K562 (cell line): Measurements from ENCODE around the gene CSRNP3. TPM values are rescaled to one million over a fixed set of nuclear protein-coding genes. Genes with fewer than 3 reads are reported as not detected.

Source experiments
- ATAC-seq: fragments of 200-7000 bp; cut with Tn5 transposase; 3 replicates; pipeline ENCODE4 v1.9.1; 2020; ENCODE audit warnings: moderate library complexity
- BruUV-seq: library from RNA; stranded (reverse); fragments of 400-500 nt; replicated peaks from 2 replicates; lab custom pipeline; 2021; lab: Mats Ljungman, UMichigan
- CTCF ChIA-PET: fragments of 300-600 bp; formaldehyde crosslinking; extraction: SDS; loops from one replicate; lab custom pipeline; 2021; ENCODE audit warnings: low intra/inter-chr PET ratio; lab: Yijun Ruan, JAX
- POLR2A ChIA-PET: fragments of 300-600, 350-650 bp; sonication (Branson Sonifier 250); formaldehyde crosslinking; extraction: SDS; loops from one replicate; lab custom pipeline; 2021; ENCODE audit warnings: antibody characterized with exemption, inconsistent platforms; lab: Yijun Ruan, JAX
- DNase-seq, 4 experiments: peaks; one replicate each; pipeline versions ENCODE4 v3.0.0 to v3.0.0-alpha.2; 2011 to 2018; ENCODE audit warnings: low spot score in 3 of 4, mixed read lengths in 3 of 4; ENCODE audit errors: extremely low read depth in 1 of 4
- FAIRE-seq: peaks from 2 replicates; lab custom pipeline; 2011; peaks lifted over from hg19 to GRCh38; lab: Jason Lieb, UNC
- H2AFZ ChIP-seq: 2 replicates; pipeline ENCODE4 v1.6.0; 2011; ENCODE audit warnings: low read depth, low read length, control low read depth, inconsistent platforms
- H3K27ac ChIP-seq: fragments of 200-600 bp; 3 replicates; pipeline ENCODE4 v1.8.0; 2011; ENCODE audit warnings: low read depth, mild to moderate bottlenecking, control low read depth, inconsistent platforms, low read length, moderate library complexity, mixed read lengths; ENCODE audit errors: extremely low read depth
- H3K27me3 ChIP-seq, 2 experiments: fragments of 300-600 bp in 1 of 2; 2 replicates in 1 of 2; 3 replicates in 1 of 2; pipeline versions ENCODE4 v1.6.0 to v1.8.0; 2011; ENCODE audit warnings: inconsistent platforms in 2 of 2, low read length in 2 of 2, mild to moderate bottlenecking in 1 of 2, mixed read lengths in 1 of 2, moderate library complexity in 1 of 2; ENCODE audit not compliant: control insufficient read depth in 2 of 2, insufficient read depth in 2 of 2
- H3K36me3 ChIP-seq: fragments of 300-600 bp; 3 replicates; pipeline ENCODE4 v1.8.0; 2011; ENCODE audit warnings: mild to moderate bottlenecking, low read length, inconsistent platforms; ENCODE audit not compliant: control insufficient read depth, insufficient read depth
- H3K4me1 ChIP-seq, 2 experiments: fragments of 200-600 bp in 1 of 2; replicated peaks in 1 of 2; 2 replicates in 1 of 2; 3 replicates in 1 of 2; pipeline versions ENCODE4 v1.5.1 to v1.8.0; 2011; ENCODE audit warnings: inconsistent platforms in 2 of 2, low read length in 2 of 2, mild to moderate bottlenecking in 1 of 2, mixed read lengths in 1 of 2, moderate library complexity in 1 of 2; ENCODE audit not compliant: control insufficient read depth in 2 of 2, insufficient read depth in 2 of 2
- H3K4me2 ChIP-seq: 2 replicates; pipeline ENCODE4 v1.6.1; 2011; ENCODE audit warnings: low read length, control low read depth, inconsistent platforms, mixed read lengths; ENCODE audit not compliant: insufficient read depth
- H3K4me3 ChIP-seq: fragments of 200-600 bp; sonication (generic), shearing (Covaris generic); 2 replicates; pipeline ENCODE4 v1.5.1; 2016; ENCODE audit warnings: control low read depth, inconsistent platforms
- H3K79me2 ChIP-seq: fragments of 200-600 bp; 3 replicates; pipeline ENCODE4 v1.8.0; 2011; ENCODE audit warnings: low read length, inconsistent platforms; ENCODE audit not compliant: control insufficient read depth, insufficient read depth
- H3K9ac ChIP-seq, 2 experiments: 2 replicates each; pipeline versions ENCODE4 v1.6.0 to v1.6.1; 2011; ENCODE audit warnings: low read depth in 2 of 2, low read length in 2 of 2, control low read depth in 1 of 2, inconsistent platforms in 1 of 2, mild to moderate bottlenecking in 1 of 2, mixed read lengths in 1 of 2; ENCODE audit not compliant: insufficient read depth in 1 of 2
- H3K9me1 ChIP-seq: one replicate; pipeline ENCODE4 v1.6.0; 2011; ENCODE audit warnings: inconsistent platforms, mild to moderate bottlenecking, low read length, moderate library complexity; ENCODE audit not compliant: control insufficient read depth, insufficient read depth
- H3K9me3 ChIP-seq: replicated peaks from 2 replicates; pipeline ENCODE4 v1.5.1; 2011; ENCODE audit warnings: low read depth, low read length, inconsistent platforms; ENCODE audit not compliant: control insufficient read depth, insufficient read depth
- H4K20me1 ChIP-seq: replicated peaks from 2 replicates; pipeline ENCODE4 v1.6.1; 2011; ENCODE audit warnings: low read length, inconsistent platforms, mixed read lengths; ENCODE audit not compliant: control insufficient read depth, insufficient read depth
- ATF6 ChIP-seq: sonication (generic); formaldehyde crosslinking; IDR thresholded peaks from 2 replicates; pipeline ENCODE4 v1.4.0; 2020; ENCODE audit warnings: mild to moderate bottlenecking, missing genetic modification reagents
- BCOR ChIP-seq: fragments of 450-650 bp; IDR thresholded peaks from 2 replicates; pipeline ENCODE4 v1.6.1; 2016
- CBX3 ChIP-seq, 2 experiments: IDR thresholded peaks; 1 replicate in 1 of 2; 2 replicates in 1 of 2; pipeline ENCODE4 v1.6.1; 2012; ENCODE audit warnings: inconsistent platforms in 2 of 2, low read length in 2 of 2, borderline replicate concordance in 1 of 2, control low read depth in 1 of 2
- CHD4 ChIP-seq: fragments of 200-600 bp; sonication (generic); IDR thresholded peaks from 3 replicates; pipeline ENCODE4 v1.6.1; 2012; ENCODE audit warnings: low read depth, mild to moderate bottlenecking, mixed read lengths, low read length, inconsistent platforms; ENCODE audit not compliant: insufficient read depth, insufficient replicate concordance, poor library complexity, severe bottlenecking
- HINFP ChIP-seq: fragments of 450-650 bp; conservative IDR thresholded peaks from 2 replicates; pipeline ENCODE4 v1.6.1; 2016; ENCODE audit warnings: missing genetic modification characterization, low read depth, mild to moderate bottlenecking, control low read depth, missing compliant biosample characterization
- HMGXB4 ChIP-seq: sonication (generic); formaldehyde crosslinking; IDR thresholded peaks from 2 replicates; pipeline ENCODE4 v1.8.1; 2023; ENCODE audit warnings: mild to moderate bottlenecking, missing genetic modification reagents
- HNRNPL ChIP-seq: fragments of 200-400 bp; formaldehyde crosslinking; IDR thresholded peaks from 2 replicates; pipeline ENCODE4 v1.6.1; 2017; ENCODE audit warnings: low read depth, mild to moderate bottlenecking, low read length
- RFX1 ChIP-seq: fragments of 450-650 bp; IDR thresholded peaks from 2 replicates; pipeline ENCODE4 v1.6.1; 2016; ENCODE audit warnings: mild to moderate bottlenecking, moderate library complexity
- SMARCA5 ChIP-seq: fragments of 450-650 bp; IDR thresholded peaks from 2 replicates; pipeline ENCODE4 v1.6.1; 2016
- SNRNP70 ChIP-seq: fragments of 200-400 bp; formaldehyde crosslinking; optimal IDR thresholded peaks from 2 replicates; pipeline ENCODE3; 2017; ENCODE audit warnings: low read depth, low read length
- TBP ChIP-seq: optimal IDR thresholded peaks from 2 replicates; pipeline ENCODE3; 2011; ENCODE audit warnings: low read depth, low read length, improper control_type of control experiment
- TCF3 ChIP-seq: sonication (generic); formaldehyde crosslinking; IDR thresholded peaks from 2 replicates; pipeline ENCODE4 v1.4.0; 2020; ENCODE audit warnings: mild to moderate bottlenecking, missing genetic modification reagents
- U2AF1 ChIP-seq: fragments of 200-400 bp; formaldehyde crosslinking; optimal IDR thresholded peaks from 2 replicates; pipeline ENCODE3; 2017; ENCODE audit warnings: mild to moderate bottlenecking, low read depth, low read length, moderate library complexity
- ZNF445 ChIP-seq: fragments of 250-450 bp; sonication (Bioruptor Pico); IDR thresholded peaks from 2 replicates; pipeline ENCODE4 v1.4.0; 2020; ENCODE audit warnings: low read depth, mild to moderate bottlenecking, moderate library complexity
- ZNF695 ChIP-seq: fragments of 450-650 bp; formaldehyde crosslinking; IDR thresholded peaks from 2 replicates; pipeline ENCODE4 v1.4.0; 2020; ENCODE audit warnings: mild to moderate bottlenecking, moderate library complexity
- ZSCAN32 ChIP-seq: fragments of 450-650 bp; formaldehyde crosslinking; IDR thresholded peaks from 2 replicates; pipeline ENCODE4 v1.4.0; 2020; ENCODE audit warnings: mild to moderate bottlenecking, moderate library complexity
- WGBS: fragments of 100-300 bp; shearing (Covaris generic); methylation state at CpG from one replicate; pipeline ENCODE4 v1.1.6; 2016; ENCODE audit warnings: low coverage, mixed read lengths; ENCODE audit not compliant: insufficient coverage; ENCODE audit errors: missing lambda C conversion rate; 5-methylcytosine and 5-hydroxymethylcytosine counted together
- in situ Hi-C: fragments of 300-500 bp; cut with MboI; formaldehyde crosslinking; loops from 4 replicates; pipeline ENCODE4 v1.15.0; 2018; ENCODE audit warnings: inconsistent platforms, mixed read lengths
- intact Hi-C: fragments of 100-400 bp; cut with micrococcal nuclease; formaldehyde crosslinking; loops from 2 replicates; pipeline ENCODE4 v1.14.2; 2022
- polyA plus RNA-seq, 8 experiments: library from polyadenylated mRNA; depleted of rRNA in 4 of 8; stranded (reverse) in 5 of 8; unstranded in 3 of 8; fragments of >200 nt; fragmentation: Nextera tagmentation in 2 of 8; fragmentation: Illumina TruSeq in 1 of 8; extraction: Ambion mirVana in 2 of 8; extraction: Trizol in 1 of 8; gene quantifications; 2 replicates each; pipeline versions ENCODE4 v1.2.1 to v1.2.3, GENCODE V29; 2011 to 2014; ENCODE audit warnings: inconsistent platforms in 1 of 8, missing spikeins in 1 of 8
- total RNA-seq, 7 experiments: library from RNA; depleted of rRNA in 6 of 7; stranded (reverse); fragments of >200 nt in 6 of 7; fragmentation: Illumina TruSeq in 2 of 7; extraction: Trizol in 2 of 7; gene quantifications; 2 replicates each; pipeline versions ENCODE4 v1.2.1 to v1.2.3, GENCODE V29; 2011 to 2021; ENCODE audit warnings: low replicate concordance in 1 of 7

The CSRNP3 gene
- total and polyA plus RNA-seq, 9 of the 15 experiments (the other 6 are each of a cell fraction or from before 2014, with no cell fraction given), result not detected

- CTCF ChIA-PET, result no interaction called here
- no peak for DNase-seq
- WGBS, result 1% methylated on average over 3 of the region's 3 CpGs
- no peak for TF ChIP-seq RFX1
- no peak for TF ChIP-seq SNRNP70
- no peak for TF ChIP-seq HINFP (tag)
- TF ChIP-seq TCF3 (CRISPR knock-in tag), result no peak
- no peak for TF ChIP-seq U2AF1
- TF ChIP-seq HMGXB4 (CRISPR knock-in tag), result no peak
- no peak for TF ChIP-seq CBX3 (IDR thresholded peaks at IDR 0.05; ENCODE audit: borderline replicate concordance in 1 of 2, low read length in 2 of 2)
- no peak for TF ChIP-seq ZNF695
- no peak for TF ChIP-seq TBP
- no peak for TF ChIP-seq ZNF445 (CRISPR knock-in tag)
- TF ChIP-seq CHD4, result no peak
- no peak for TF ChIP-seq ZSCAN32 (CRISPR knock-in tag)
- TF ChIP-seq BCOR, result no peak
- no peak for TF ChIP-seq ATF6 (CRISPR knock-in tag)
- TF ChIP-seq SMARCA5, result no peak
- TF ChIP-seq HNRNPL, result no peak
These were observed 237.5 kb downstream of the CSRNP3 start for GRCh38 chr2:165706960-165707487.

More at GRCh38 chr2:165706960-165707487, 237.5 kb downstream of the CSRNP3 start:
- no TSS peak for BruUV-seq
- in situ Hi-C loops (no loop called here), intact Hi-C loops (no loop called here)
- Histone ChIP-seq H3K9ac (no peak overlapping the region), H3K36me3 (no peaks in the 10 kb centered on the region), H4K20me1 (no peaks in the 10 kb centered on the region), H3K4me1 (no peaks in the 10 kb centered on the region), H3K27me3 (no peaks in the 10 kb centered on the region), H3K27ac (no peak overlapping the region), H3K9me1 (no peaks in the 10 kb centered on the region), H3K4me2 (no peak overlapping the region), H3K9me3 (no peaks in the 10 kb centered on the region), H3K4me3 (no peak overlapping the region), H3K79me2 (no peaks in the 10 kb centered on the region), H2AFZ (no peak overlapping the region)
- POLR2A ChIA-PET, result no interaction called here
- FAIRE-seq, result no peak
- ATAC-seq, result no peak
